Measurements from ENCODE around the gene TAF3.
"Not testable (repeated sequence)": the region's sequence is repeated elsewhere in the genome, so short reads cannot be mapped to it uniquely, and the experiment has no call there.

TAF3 gene

DNA sequence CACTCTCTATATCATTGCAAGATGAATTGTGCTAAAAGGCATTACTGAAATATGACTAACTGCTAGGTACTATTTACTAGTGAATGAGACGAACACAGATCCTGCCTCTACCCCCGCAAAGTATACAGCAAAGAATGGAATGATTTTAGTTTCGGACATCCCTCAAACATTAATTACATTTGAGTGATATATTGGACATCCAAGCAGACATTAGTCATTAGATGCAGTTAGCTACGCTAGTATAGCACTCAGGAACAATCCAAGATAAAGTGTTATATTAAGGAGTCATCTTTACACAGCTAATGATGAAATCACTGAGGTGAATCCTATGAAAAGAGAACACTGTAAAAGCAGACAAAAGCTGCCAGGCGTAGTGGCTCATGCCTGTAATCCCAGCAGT is 7.3 kb upstream of the TAF3 start:
- no peak for DNase-seq (ENCODE audit: low read depth)

- DNase-seq (ENCODE audit: low read depth) = not testable (repeated sequence)
Observed at GRCh38 chr10:7811743-7812142, 6.6 kb upstream of the TAF3 start.

- no peak for DNase-seq (ENCODE audit: low read depth)
Observed at GRCh38 chr10:7813481-7813880, 4.8 kb upstream of the TAF3 start.

DNA sequence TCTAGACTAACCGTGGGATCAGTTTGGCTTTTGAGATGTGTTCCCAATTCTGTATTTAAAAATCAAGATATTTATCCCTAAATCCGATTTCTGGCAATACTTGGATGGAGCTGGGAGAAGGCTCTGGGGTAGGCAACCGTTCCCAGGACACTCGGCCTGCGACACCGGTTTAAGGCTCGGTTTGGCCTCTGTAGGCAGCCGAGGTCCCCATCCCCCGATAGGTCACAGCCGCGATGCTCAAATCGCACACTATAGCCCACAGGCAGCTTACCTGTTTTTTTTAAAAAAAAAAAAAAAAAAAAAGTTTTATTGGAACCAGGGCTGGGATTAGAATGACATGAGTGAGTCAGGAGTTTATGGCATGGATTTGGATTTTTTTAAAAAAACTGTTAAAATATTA is 729 bp upstream of the TAF3 start:
- DNase-seq (ENCODE audit: low read depth) = no peak

DNA sequence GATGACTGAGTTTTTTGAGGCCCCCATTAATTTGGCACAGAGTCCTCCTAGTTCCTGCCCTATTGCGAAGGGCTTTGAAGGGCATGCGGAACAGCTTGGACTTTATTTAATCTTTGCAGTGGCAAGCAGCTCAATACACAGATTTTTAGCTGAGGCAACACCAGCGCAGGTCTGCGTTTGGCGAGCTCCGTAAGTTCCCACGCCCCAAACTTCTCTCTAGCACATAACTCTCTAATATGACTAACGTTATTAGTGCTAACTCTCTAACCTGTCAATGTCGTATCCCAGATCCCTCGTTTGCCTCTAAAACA is 366 bp upstream of the TAF3 start:
- DNase-seq (ENCODE audit: low read depth) = no peak

- no peak for DNase-seq (ENCODE audit: low read depth)
Observed at GRCh38 chr10:7819121-7819460, 786 bp downstream of the TAF3 start.

- no peak for DNase-seq (ENCODE audit: low read depth)
Observed at GRCh38 chr10:7824251-7824650, 5.9 kb downstream of the TAF3 start.

DNA sequence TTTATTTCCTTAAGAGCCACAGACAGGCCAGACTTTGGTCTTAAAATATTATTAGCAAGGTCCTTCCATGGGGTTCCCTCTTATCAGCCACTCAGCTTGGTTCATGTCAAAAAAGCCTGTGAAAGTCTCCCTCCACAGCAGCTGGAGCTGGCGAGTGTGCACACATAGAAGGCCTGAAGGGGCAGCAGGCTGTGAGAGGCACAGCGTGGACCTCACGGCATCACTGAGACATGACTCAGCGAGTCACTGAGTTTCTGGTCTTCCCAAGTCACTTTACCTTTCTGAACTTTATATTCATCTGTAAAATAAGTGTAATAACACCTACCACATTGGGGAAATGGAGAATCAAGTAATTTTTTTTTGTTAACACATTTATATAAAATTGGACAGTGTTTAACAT is 8.7 kb downstream of the TAF3 start:
- DNase-seq (ENCODE audit: low read depth) = no peak

DNA sequence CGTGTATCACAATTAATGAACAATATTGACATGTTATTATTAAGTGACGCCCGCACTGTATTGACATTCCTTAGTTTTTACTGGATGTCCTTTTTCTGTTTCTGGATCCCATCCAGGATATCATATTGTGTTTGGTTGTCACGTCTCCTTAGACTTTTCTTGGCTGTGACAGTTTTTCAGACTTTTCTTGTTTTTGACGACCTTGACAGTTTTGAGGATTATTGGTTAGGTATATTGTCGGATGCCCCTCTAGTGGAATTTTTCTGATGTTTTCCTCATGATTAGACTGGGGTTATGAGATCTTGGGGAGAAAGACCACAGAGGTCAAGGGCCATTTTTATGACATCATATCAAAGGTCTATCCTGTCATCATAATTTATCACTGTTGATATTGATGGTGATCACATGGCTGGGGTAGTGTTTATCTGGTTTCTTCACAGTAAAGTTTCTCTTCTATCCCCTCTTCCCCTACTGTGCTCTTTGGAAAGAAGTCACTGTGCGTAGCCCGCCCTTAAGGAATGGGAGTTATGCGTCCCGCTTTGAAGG is 11.1 kb downstream of the TAF3 start:
- no peak for DNase-seq (ENCODE audit: low read depth)

DNA sequence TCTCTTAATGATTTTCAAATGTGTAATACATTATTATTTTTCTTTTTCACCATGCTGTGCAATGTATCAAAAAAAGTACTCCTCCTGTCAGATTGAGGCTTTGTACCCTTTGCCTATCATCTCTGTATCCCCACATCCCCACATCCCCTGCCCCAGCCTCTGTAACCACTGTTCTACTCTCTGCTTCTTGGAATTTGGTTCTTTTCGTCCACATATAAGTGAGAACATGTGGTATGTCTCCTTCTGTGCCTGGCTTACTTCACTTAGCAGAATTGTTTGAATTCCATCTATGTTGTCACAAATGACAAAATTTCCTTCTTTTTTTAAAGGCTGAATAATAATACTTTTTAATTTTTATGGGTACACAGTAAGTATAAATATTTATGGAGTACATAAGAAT is 13.8 kb downstream of the TAF3 start:
- no peak for DNase-seq (ENCODE audit: low read depth)

GRCh38 chr10:7833210-7833609 is 14.9 kb downstream of the TAF3 start:
- DNase-seq (ENCODE audit: low read depth) = no peak

DNA sequence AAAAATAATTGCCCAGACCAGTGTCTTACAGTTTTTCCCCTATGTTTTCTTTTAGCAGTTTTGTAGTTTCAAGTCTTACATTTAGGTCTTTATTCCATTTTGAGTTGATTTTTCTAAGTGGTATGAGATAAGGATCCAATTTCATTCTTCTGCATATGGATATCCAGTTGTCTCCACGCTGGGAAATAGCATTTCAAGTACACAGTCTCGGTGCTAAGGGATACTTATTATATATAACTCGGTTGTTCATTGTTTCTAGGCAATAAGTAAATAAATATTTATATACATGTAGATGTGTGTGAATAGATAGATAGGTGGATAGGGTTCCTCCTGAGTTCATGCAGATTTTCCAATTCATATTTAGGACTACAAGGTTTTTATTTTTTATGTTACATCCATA is 16.0 kb downstream of the TAF3 start:
- DNase-seq (ENCODE audit: low read depth) = no peak

DNA sequence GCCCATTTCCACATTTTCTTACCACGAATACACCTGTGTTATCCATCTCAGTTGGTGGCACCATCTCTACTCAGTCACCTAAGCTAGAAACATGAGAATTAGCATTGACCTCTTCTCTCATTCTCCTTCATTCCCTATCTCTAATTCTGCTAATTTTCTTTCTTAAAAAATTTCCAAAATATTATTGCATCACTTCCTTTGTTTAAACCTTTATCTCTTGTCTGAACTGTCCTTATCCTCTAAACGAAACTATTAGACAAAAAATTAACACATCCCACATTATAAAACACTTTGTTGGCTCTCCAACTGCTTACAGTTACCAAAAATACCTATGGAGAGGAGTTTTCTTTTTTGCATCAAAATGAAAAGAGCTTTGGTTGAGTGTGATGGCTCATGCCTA is 18.3 kb downstream of the TAF3 start:
- DNase-seq (ENCODE audit: low read depth) = no peak

DNA sequence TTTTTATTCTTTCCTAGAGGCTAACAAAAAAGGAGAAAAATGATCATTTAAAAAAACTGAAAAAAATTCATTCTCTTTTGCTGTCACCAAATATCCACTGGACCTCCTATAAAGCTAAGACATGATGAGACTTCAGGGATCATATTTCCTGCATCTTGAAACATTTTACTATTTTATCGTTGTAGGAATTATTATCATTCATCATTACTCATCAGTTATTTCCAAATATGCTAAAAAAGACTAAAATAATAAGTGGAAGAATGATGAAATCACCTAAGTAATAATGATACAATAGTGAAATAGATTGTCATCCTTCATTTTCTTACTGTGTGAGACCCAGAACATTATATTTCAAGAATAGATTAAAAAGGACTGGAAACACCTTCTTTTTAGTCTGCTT is 28.3 kb downstream of the TAF3 start:
- DNase-seq (ENCODE audit: low read depth) = peak; percentile 17

GRCh38 chr10:7853226-7853842 is 35.0 kb downstream of the TAF3 start:
- DNase-seq (ENCODE audit: low read depth) = no peak

GRCh38 chr10:7853890-7854289 is 35.6 kb downstream of the TAF3 start:
- no peak for DNase-seq (ENCODE audit: low read depth)

DNA sequence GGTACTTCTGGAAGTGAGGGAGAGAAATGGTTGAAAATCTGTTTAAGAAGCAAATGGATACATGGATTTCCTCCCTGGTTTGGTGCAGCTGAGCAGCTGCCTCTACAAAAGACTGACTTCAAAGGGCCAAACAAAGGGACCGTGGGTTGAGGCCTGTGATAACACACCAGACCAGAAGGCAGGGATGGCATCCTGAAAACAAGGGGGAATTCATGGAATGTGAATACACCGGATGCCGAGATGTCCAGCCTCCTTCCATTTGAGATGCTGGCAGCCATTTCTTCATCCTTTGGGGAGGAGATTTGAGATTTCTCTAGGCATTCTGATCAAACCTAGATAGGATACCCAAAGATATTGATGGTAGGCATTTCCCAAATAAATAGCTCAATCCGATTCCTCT is 36.9 kb downstream of the TAF3 start:
- DNase-seq (ENCODE audit: low read depth) = no peak

- DNase-seq (ENCODE audit: low read depth) = no peak
Observed at GRCh38 chr10:7856678-7857077, 38.4 kb downstream of the TAF3 start.

DNA sequence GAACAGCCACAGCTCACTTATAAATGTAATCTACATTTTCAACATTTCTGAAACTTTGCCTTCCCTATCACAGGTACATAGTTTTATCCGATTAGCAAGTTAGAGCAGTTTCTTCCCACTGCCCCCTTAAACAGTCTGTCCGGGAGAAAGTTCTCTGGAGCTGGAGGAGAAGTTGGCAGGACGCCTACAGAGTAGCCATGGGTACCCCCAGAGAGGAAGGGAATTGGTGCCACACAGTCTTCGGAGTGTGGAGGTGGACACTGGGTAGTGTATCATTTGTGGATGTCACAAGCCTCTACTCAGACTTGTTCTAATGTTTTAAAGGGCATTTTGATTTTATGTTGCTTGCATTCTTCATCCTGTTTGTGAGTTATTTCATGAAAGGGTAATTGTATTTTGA is 39.0 kb downstream of the TAF3 start:
- no peak for DNase-seq (ENCODE audit: low read depth)

GRCh38 chr10:7861509-7862120 is 43.3 kb downstream of the TAF3 start:
- no peak for DNase-seq (ENCODE audit: low read depth)

DNA sequence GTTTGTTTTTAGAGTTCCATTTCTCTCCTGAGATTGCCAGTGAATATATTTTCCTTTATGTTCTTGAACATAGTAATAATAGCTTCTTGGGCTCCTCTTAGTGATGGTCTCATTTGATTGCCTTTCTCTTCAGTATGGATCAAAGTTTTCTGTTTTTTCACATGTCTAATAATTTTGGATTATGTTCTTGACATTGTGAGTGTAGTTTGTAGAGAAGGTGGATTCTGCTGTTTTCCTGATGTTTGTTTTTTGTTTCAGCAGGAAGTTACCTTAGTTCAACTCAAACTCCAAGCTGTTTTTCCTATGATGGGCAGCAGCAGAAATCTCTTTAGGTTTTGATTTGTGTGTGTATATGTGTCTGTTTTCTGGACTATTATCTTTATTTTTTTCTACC is 43.8 kb downstream of the TAF3 start:
- DNase-seq (ENCODE audit: low read depth) = no peak

- no peak for DNase-seq (ENCODE audit: low read depth)
Observed at GRCh38 chr10:7866176-7866575, 47.9 kb downstream of the TAF3 start.

DNA sequence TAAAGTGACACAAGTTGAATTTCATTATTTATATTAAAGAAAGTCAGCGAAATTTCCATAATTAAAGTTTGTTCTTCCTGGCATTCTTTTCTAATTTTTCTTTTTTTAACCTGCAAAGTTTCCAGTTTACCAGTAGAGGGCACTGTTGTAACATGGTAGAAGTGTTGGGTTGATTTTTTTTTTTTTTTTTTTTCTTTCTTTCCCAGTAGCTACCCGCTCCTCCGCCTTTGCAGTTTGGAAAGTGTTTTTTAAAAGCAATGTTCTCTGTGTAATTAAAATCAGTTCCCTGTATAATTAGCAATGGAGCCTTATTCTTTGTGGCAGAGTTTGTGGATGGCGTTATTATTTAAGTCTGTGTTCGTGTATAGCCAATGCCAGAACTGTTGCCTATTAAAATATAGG is 53.7 kb downstream of the TAF3 start:
- DNase-seq (ENCODE audit: low read depth) = peak; percentile 4

- no peak for DNase-seq (ENCODE audit: low read depth)
Observed at GRCh38 chr10:7874864-7875263, 56.6 kb downstream of the TAF3 start.

Measured in GM04504 (cell line).